HG03378 (cell line): ENCODE data around the gene MGAT4B.

Source experiments
- ATAC-seq: cut with Tn5 transposase; IDR thresholded peaks from one replicate; pipeline ENCODE4 v1.9.1; 2021; ENCODE audit warnings: mild to moderate bottlenecking, moderate library complexity; ENCODE audit not compliant: unreplicated experiment

Gene MGAT4B

DNA sequence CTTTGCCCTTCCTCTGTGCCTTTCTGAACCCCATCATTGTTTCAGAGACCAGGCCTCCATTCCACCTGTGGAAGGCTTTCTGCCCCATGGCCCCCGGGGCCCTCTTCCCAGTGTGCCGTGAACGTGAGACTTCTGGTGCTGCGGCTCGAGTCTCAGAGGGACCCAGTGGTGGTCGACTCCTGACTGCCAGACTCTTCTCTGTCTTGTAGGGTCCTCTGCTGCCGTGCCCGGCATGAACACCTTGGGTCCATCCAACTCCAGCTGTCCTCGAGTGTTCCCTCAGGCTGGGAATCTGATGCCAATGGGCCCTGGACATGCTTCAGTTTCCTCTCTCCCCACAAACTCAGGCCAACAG lies 33.0 kb downstream of the MGAT4B start:
- ATAC-seq: no peak

GRCh38 chr5:179772351-179772750 lies 34.3 kb downstream of the MGAT4B start:
- no peak for ATAC-seq

- no peak for ATAC-seq
These were observed 35.3 kb downstream of the MGAT4B start for GRCh38 chr5:179771311-179771895.

GRCh38 chr5:179769796-179770195 lies 36.9 kb downstream of the MGAT4B start:
- ATAC-seq: no peak

- ATAC-seq: no peak
These were observed 37.4 kb downstream of the MGAT4B start for GRCh38 chr5:179769271-179769670.

- ATAC-seq: no peak
These were observed 38.2 kb downstream of the MGAT4B start for GRCh38 chr5:179768326-179769085.

GRCh38 chr5:179767496-179768100 lies 39.1 kb downstream of the MGAT4B start:
- ATAC-seq: no peak

DNA sequence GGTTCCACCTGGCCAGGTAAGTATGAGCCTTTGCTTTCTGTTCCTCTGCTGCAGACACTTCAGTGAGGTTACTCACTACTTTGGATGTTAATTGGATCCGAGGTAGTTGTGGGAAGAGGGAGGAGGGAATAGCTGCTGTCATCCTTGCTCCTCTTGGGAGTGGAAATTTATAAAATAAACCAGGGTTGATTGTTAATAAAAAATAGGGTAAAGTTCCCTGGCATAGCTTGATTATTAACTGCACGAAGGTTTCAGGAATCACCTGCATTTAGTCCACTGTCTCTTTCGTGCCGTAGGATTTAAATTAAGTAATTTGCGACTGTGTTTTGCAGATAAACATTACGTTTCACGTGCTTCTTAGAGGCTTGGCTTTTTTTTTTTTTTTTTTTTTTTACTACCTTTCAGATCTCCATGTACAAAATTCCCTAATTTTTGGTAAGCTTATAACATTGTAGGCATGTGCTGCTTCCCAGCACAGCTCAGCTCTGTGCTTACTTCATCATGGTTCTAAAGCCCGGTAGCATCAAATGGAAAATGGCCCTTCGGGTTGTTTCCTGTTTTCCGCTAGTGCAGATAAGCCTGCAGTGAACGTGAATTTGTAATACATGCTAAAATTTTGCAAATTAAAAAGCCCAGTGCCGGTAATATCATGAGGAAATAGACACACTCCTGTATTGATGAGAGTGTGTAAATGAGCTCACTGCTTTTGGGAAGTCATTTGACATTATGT lies 39.8 kb downstream of the MGAT4B start:
- no peak for ATAC-seq

- ATAC-seq: no peak
These were observed 40.5 kb downstream of the MGAT4B start for GRCh38 chr5:179766021-179766725.

- no peak for ATAC-seq
These were observed 41.3 kb downstream of the MGAT4B start for GRCh38 chr5:179765400-179765799.

DNA sequence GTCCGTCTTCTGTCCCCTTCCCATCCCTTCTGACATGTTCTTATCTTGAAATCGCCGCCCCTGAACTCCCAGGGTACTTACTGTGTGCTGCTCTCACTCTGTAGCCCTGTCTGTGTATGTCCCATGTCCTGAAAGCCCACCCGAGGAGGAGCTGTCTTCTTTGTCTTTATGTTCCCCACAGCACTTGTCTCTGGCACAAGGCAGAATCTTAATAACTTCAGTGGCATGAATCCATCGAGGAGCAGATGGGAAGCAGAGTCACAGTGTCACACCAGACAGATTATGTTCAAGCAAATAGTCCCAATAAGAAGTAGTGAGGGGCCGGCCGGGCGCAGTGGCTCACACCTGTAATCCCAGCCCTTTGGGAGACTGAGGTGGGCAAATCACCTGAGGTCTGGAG lies 42.6 kb downstream of the MGAT4B start:
- no peak for ATAC-seq

- no peak for ATAC-seq
These were observed 43.3 kb downstream of the MGAT4B start for GRCh38 chr5:179763215-179763945.

GRCh38 chr5:179762781-179763176 lies 43.9 kb downstream of the MGAT4B start:
- ATAC-seq: no peak

- ATAC-seq: no peak
These were observed 44.4 kb downstream of the MGAT4B start for GRCh38 chr5:179762079-179762780.

DNA sequence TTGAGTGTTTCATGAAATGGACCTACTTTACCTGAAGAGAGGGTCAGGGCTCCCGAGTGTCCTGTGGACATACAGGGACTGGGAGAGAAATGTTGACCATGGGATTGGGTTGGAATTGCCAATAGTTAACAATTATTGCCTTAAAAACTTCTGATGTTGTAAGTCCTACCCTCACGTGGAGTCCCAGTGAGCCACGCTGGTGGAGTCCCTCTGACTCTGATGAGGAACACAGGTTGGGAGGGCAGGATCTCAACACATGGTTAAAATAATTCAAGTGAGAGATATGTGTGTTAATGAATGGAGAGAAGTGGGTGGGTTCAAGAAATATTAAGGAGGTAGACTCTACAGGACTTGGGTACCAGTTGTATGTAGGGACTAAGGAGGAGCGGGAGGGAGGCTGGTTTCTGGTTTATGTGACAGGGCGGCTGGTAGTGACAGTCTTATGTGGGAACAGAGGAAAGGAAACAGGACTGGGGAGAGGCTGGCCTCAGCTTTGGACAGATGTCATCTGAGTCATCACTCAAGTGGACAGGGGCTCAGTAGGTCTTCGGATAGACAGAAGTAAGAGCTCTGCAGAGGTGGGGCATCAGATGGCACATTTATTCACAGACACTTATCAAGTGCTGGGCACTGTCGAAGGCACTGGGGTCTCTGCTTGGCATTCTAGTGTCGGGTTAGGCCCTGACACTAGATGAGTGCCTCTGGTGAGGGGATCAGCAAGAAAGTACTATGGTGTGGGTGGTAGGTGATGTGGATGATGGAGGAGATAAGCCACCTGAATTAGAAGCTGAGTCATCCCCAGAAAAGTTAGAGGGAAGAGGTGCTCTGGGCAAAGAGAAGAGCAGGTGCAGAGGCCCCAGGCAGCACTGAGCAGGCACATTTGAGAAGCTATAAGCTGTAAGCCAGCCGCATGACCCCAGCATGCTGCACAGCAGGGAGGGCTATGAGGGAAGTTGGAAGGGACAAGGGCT lies 46.8 kb downstream of the MGAT4B start:
- no peak for ATAC-seq

DNA sequence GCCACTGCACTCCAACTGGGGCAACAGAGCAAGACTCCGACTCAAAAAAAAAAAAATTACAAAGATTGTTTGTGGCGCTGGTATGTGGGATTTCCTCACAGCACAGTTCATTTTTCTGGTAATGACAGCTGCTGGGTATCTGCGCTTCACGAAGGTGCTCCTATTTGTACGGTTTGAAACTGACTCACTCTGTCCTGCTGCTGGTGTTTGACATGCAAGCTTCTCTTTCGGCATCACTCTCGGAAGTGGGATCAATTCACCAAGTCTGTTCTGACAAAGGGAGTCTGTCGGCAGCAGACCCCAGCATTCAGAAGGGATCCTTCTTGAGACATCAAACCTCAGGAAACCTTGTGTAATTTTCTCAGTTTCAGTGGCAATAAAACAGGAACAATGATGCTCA lies 47.7 kb downstream of the MGAT4B start:
- no peak for ATAC-seq

GRCh38 chr5:179755022-179755421 lies 51.6 kb downstream of the MGAT4B start:
- ATAC-seq: no peak

DNA sequence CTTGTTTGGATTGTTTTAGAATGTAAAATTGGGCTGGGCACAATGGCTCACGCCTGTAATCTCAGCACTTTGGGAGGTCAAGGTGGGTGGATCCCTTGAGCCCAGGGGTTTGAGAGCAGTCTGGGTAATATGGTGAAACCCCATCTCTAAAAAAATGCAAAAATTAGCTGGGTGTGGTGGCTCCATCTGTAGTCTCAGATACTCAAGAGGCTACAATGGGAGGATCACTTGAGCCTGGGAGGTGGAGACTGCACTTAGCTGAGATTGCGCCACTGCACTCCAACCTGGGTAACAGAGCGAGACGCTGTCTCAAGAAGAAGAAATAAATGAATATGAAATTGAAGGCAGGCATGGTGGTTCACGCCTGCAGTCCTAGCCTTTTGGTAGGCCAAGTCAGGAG lies 52.7 kb downstream of the MGAT4B start:
- no peak for ATAC-seq
